Suprapubic skin (tissue), 4 donors: ENCODE results near the gene OXT.

ENCODE experiments used
- CTCF ChIP-seq, 2 donors: fragments of 200-600 bp in 1 of 2; fragments of 450-650 bp in 1 of 2; sonication (generic) in 1 of 2; IDR thresholded peaks; one replicate each; pipeline ENCODE4 v1.5.1; 2016 to 2019; ENCODE audit warnings: antibody characterized with exemption in 2 of 2, mild to moderate bottlenecking in 1 of 2, moderate library complexity in 1 of 2
- EP300 ChIP-seq: sonication (generic); formaldehyde crosslinking; IDR thresholded peaks from one replicate; pipeline ENCODE4 v1.6.1; 2017; ENCODE audit warnings: antibody characterized with exemption
- POLR2A ChIP-seq, 2 donors: fragments of 450-650 bp; IDR thresholded peaks; one replicate each; pipeline ENCODE4 v1.6.1; 2017; ENCODE audit warnings: antibody characterized with exemption in 2 of 2, mild to moderate bottlenecking in 2 of 2, moderate library complexity in 2 of 2
- POLR2AphosphoS5 ChIP-seq, 3 donors: sonication (generic); formaldehyde crosslinking; IDR thresholded peaks; one replicate each; pipeline ENCODE4 v1.6.1; 2017; ENCODE audit warnings: antibody characterized with exemption in 3 of 3

- TF ChIP-seq CTCF (IDR thresholded peaks at IDR 0.05), result no peak
- TF ChIP-seq POLR2AphosphoS5 (IDR thresholded peaks at IDR 0.05), result no peak
- TF ChIP-seq POLR2A (IDR thresholded peaks at IDR 0.05), result no peak
- TF ChIP-seq EP300, result no peak
Measured at GRCh38 chr20:3037654-3038053, 33.8 kb upstream of the OXT start.
